ENCODE results near the gene PPP4R1. TPM values are rescaled to one million over a fixed set of nuclear protein-coding genes. Genes with fewer than 3 reads are reported as not detected.
A peak's percentile ranks its signal among the peaks of the same experiment; 100 is the strongest.

PPP4R1 gene
- total RNA-seq, 1 experiment from 2014 or later = 66.7 TPM

DNA sequence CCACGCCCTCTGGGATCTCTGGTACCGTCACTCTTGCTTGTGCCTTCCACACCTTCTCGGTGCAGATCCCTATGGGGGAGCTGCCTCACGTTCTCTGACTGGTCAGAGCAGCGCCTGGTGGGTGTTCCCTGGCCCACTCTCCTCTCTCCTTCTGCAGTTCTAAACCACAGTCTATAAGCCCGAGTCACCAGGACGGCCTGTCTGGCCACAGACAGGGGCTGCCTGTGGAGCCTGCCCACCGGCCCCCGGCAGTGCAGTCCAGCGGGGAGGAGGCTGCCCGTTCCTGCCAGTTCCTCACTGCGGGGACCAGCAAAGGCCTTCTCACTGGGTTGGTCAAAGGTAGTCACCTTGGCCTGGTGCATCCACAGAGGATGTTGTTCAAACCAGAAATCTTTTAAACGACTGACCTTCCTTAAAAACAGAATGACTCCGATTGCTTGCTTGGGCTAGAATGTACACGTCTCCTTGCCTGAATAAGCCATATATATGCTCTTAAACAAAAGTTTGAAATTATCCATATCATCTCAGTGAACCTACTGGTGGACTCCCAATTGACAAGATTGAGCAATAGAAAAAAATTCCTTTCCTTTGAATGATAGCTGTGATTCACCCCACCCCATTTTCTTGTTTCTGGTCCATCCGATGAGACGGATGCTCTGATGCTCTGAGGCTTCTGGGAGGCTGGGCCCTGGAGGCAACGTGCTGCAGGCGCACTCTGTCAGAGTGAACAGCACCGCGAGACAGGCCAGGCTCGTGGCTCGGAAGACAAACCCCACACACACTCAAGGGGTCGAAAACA is 77.8 kb downstream of the PPP4R1 start:
- Histone ChIP-seq H3K4me3 (replicated peaks in 1 of 2; ENCODE audit: low read depth in 1 of 2, low read length in 2 of 2) (no peak overlapping the region), H3K27ac (ENCODE audit: low read depth, low read length) (no peak overlapping the region), H2AFZ (ENCODE audit: low read depth, low read length, poor library complexity, severe bottlenecking) (no peak overlapping the region), H3K27me3 (ENCODE audit: insufficient read depth, low read length) (no peaks in the 10 kb centered on the region), H3K36me3 (ENCODE audit: control insufficient read depth in 1 of 2, insufficient read depth in 2 of 2, low read length in 2 of 2) (peaks cover 9 to 19% of the 10 kb centered on the region in 2 experiments; a peak in 3 of 4 replicates), H3K9me3 (ENCODE audit: control insufficient read depth in 1 of 2, insufficient read depth in 1 of 2, low read depth in 1 of 2, low read length in 2 of 2) (no peaks in the 10 kb centered on the region), H3K79me2 (ENCODE audit: insufficient read depth, low read length) (no peaks in the 10 kb centered on the region), H3K9ac (ENCODE audit: low read length) (no peak overlapping the region), H4K20me1 (ENCODE audit: insufficient read depth) (no peaks in the 10 kb centered on the region), H3K4me2 (ENCODE audit: low read length) (no peak overlapping the region), H3K4me1 (ENCODE audit: control insufficient read depth in 1 of 2, insufficient read depth in 2 of 2, low read length in 2 of 2) (no peaks in the 10 kb centered on the region), H3K9me2 (ENCODE audit: insufficient read depth) (no peaks in the 10 kb centered on the region)
- ChIA-PET POLR2A (no interaction called here), RAD21 (ENCODE audit: low non-redundant PET in 1 of 2, low total read pairs in 2 of 2, uncharacterized antibody in 2 of 2, unreplicated experiment in 2 of 2) (no interaction called here), CTCF (no interaction called here)
- DNase-seq (ENCODE audit: low read depth, low spot score) (no peak), ATAC-seq (no peak)
- intact Hi-C loops (cut with micrococcal nuclease) = loop anchor here (10.0 kb wide), 1 partner anchor 62 kb away; the partner anchor contains the start of gene RALBP1
- TF ChIP-seq, protein P1, sequence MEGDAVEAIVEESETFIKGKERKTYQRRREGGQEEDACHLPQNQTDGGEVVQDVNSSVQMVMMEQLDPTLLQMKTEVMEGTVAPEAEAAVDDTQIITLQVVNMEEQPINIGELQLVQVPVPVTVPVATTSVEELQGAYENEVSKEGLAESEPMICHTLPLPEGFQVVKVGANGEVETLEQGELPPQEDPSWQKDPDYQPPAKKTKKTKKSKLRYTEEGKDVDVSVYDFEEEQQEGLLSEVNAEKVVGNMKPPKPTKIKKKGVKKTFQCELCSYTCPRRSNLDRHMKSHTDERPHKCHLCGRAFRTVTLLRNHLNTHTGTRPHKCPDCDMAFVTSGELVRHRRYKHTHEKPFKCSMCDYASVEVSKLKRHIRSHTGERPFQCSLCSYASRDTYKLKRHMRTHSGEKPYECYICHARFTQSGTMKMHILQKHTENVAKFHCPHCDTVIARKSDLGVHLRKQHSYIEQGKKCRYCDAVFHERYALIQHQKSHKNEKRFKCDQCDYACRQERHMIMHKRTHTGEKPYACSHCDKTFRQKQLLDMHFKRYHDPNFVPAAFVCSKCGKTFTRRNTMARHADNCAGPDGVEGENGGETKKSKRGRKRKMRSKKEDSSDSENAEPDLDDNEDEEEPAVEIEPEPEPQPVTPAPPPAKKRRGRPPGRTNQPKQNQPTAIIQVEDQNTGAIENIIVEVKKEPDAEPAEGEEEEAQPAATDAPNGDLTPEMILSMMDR (IDR thresholded peaks at IDR 0.05 in 2 of 3, conservative IDR thresholded peaks at IDR 0.05 in 1 of 3; ENCODE audit: borderline replicate concordance in 1 of 3, insufficient read depth in 1 of 3, low read depth in 2 of 3, low read length in 2 of 3) = no peak
- TF ChIP-seq ELF1 (IDR thresholded peaks at IDR 0.05; ENCODE audit: borderline replicate concordance, low read depth) (no peak), ATF3 (IDR thresholded peaks at IDR 0.05) (no peak), CEBPB (IDR thresholded peaks at IDR 0.05; ENCODE audit: low read depth) (no peak), EZH2phosphoT487 (IDR thresholded peaks at IDR 0.05; ENCODE audit: borderline replicate concordance) (no peak), YY1 (IDR thresholded peaks at IDR 0.05; ENCODE audit: extremely low read depth, insufficient replicate concordance, low read depth, low read length) (no peak), FOSL1 (IDR thresholded peaks at IDR 0.05; ENCODE audit: low read depth) (no peak), CBX3 (IDR thresholded peaks at IDR 0.05; ENCODE audit: low read depth) (no peak), SP1 (IDR thresholded peaks at IDR 0.05; ENCODE audit: low read depth) (no peak), ZNF274 (IDR thresholded peaks at IDR 0.05; ENCODE audit: low read depth, low read length) (no peak), EGR1 (IDR thresholded peaks at IDR 0.05; ENCODE audit: low read depth) (no peak), RAD21 (IDR thresholded peaks at IDR 0.05; ENCODE audit: low read depth) (no peak), JUND (IDR thresholded peaks at IDR 0.05) (no peak), POLR2A (IDR thresholded peaks at IDR 0.05; ENCODE audit: borderline replicate concordance, extremely low read depth, insufficient read depth, insufficient read length) (no peak)
- TF ChIP-seq, protein P2, sequence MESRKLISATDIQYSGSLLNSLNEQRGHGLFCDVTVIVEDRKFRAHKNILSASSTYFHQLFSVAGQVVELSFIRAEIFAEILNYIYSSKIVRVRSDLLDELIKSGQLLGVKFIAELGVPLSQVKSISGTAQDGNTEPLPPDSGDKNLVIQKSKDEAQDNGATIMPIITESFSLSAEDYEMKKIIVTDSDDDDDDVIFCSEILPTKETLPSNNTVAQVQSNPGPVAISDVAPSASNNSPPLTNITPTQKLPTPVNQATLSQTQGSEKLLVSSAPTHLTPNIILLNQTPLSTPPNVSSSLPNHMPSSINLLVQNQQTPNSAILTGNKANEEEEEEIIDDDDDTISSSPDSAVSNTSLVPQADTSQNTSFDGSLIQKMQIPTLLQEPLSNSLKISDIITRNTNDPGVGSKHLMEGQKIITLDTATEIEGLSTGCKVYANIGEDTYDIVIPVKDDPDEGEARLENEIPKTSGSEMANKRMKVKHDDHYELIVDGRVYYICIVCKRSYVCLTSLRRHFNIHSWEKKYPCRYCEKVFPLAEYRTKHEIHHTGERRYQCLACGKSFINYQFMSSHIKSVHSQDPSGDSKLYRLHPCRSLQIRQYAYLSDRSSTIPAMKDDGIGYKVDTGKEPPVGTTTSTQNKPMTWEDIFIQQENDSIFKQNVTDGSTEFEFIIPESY (IDR thresholded peaks at IDR 0.05; ENCODE audit: extremely low read depth, insufficient replicate concordance, low read length) = no peak
- TF ChIP-seq, protein P3, sequence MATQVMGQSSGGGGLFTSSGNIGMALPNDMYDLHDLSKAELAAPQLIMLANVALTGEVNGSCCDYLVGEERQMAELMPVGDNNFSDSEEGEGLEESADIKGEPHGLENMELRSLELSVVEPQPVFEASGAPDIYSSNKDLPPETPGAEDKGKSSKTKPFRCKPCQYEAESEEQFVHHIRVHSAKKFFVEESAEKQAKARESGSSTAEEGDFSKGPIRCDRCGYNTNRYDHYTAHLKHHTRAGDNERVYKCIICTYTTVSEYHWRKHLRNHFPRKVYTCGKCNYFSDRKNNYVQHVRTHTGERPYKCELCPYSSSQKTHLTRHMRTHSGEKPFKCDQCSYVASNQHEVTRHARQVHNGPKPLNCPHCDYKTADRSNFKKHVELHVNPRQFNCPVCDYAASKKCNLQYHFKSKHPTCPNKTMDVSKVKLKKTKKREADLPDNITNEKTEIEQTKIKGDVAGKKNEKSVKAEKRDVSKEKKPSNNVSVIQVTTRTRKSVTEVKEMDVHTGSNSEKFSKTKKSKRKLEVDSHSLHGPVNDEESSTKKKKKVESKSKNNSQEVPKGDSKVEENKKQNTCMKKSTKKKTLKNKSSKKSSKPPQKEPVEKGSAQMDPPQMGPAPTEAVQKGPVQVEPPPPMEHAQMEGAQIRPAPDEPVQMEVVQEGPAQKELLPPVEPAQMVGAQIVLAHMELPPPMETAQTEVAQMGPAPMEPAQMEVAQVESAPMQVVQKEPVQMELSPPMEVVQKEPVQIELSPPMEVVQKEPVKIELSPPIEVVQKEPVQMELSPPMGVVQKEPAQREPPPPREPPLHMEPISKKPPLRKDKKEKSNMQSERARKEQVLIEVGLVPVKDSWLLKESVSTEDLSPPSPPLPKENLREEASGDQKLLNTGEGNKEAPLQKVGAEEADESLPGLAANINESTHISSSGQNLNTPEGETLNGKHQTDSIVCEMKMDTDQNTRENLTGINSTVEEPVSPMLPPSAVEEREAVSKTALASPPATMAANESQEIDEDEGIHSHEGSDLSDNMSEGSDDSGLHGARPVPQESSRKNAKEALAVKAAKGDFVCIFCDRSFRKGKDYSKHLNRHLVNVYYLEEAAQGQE (IDR thresholded peaks at IDR 0.05; ENCODE audit: low read depth) = no peak
- TSS peak; percentile 26 for BruUV-seq (replicated peaks)

Measured in HCT116 (cell line).